Stimulated activated naive CD4-positive, alpha-beta T cell (primary cell): Measurements from ENCODE around the gene TMEM54.

Experiments
- DNase-seq, 6 experiments: peaks; one replicate each; lab custom pipeline; 2025; lab: John Stamatoyannopoulos, UW

Gene TMEM54

DNA sequence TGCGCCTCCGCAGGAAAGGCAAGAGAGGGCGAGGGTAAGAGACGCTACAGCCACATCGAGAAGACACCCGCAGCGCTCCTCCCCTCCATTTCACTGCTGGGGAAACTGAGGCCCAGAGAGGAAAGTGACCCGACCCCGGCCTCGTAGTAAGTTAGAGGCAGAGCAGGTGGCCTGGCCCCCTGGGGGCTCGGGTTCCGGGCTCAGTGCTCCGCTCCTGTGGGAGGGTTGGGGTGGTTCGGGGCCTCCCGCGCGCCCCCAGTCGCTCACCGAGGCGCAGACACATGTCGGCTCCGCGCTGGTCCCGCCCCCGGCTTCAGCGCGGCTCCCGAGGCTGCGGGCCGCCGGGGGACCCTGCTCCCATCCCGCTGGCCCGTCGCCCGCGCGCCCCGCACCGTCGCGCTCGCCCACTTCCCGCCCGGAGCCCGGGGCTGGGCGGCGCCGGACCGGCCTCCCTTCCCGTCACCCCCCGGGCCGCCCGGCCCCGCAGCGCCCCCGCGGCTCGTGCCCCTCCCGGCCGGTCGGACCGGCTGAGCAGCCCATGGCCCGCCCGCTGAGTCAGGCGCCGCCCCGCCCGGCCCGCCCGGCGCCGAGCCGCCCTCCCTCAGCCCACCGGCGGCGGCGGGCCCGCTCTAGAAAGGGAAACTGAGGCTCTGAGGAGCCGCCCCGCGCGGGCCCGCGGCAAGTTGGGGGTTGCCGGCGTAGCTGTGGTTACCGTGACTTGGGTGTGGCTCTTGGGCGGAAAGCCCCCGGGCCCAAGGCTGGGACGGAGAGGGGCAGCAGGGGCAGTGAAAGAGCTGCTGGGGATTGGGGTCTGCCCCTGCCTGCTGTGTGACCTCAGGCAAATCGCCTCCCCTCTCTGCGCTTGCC lies at the start of gene TMEM54:
TMEM54 (minus strand) TSS at position 434 of the 867 bp plus-strand sequence; CDS start at position 283, 151 bp downstream.
- DNase-seq, result peak in 1 of 6 experiments; percentile 6

DNA sequence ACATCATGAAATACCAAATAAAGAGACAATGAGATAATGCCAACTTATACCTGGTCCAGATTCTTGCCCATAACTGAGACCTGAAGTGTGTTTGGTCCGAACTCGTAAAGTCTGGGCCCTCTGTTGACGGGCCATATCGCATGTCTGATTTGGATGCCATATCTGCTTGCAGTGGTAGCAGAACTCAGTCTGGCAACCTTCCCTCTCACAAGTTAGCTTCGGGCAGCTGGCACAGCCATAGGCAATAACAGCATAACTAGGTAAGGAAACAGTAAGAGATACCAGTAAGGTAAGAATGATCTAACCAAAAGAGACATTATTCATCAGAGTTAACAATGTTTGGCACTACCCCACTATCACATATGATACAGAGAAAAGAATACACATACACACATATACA lies 48.3 kb upstream of the TMEM54 start:
- DNase-seq, result no peak

- no peak for DNase-seq
Observed at GRCh38 chr1:32948905-32949304, 47.7 kb upstream of the TMEM54 start.

DNA sequence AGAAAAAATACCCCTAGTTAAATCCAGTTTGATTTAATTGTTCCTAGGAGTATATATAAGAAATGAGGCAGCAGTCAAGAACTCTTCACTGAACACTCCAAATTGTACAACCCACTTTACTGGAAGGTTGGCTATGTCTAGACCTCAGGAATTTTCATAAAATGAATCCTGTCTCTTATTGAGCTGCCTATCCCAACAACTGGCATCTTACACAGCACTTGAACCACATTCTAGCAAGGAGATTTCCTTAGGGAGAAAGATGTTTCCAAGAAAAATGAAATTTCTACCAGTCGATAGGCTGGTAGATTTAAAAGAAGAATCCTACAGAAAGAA lies 47.2 kb upstream of the TMEM54 start:
- DNase-seq, result no peak

GRCh38 chr1:32947669-32948389 lies 46.6 kb upstream of the TMEM54 start:
- DNase-seq, result no peak

GRCh38 chr1:32946413-32946812 lies 45.2 kb upstream of the TMEM54 start:
- no peak for DNase-seq

DNA sequence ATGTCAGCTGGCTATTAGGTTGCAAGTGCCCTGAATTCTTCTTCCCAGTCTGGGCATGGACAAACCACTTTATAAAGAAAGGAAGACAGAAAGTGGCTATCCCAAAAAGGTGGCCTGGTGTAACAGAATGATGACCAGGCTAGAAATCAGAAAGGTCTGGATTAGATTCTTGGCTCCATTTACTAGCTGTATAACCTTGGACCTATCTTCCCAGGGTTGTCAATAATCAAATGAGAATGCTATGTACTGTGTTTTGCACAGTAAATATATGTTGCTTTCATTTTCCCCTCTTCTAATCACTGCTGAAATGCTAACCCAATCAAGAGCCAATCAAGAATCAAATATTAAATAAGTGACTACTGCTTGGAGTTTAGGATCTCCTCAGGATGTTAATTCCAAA lies 43.0 kb upstream of the TMEM54 start:
- no peak for DNase-seq

DNA sequence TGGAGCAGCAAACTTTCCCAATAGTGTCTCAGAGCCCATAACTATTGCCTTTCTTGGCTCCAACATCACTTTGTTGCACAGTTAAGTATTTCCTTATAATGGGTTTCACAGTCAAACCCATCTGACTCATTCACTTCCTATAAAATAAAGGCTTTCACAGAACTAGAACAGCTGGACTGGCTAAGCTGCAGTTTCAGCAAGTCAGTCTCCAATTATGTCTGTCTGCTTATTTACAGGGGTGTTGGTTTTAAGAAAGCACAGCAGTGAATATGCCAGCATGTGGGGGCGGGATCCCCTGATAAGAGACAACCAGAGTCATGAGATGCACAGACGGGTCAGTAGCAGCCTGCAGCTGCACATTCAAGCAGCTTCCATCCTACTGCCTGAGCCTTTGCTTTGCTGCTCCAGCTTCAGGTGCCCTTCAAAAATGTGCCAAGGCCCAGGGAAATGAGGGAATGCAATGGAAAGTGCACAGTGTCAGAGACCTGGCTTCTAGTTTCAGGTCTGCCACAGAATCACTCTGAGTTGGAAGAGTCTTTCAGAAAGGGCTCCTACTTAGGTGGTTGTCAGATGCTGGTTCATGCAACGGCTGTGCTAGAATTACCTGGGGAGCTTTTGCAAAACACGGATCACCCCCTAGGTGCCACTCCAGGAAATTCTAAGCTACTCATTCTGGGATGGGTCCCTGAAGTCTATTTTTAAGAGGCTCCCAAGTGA lies 38.6 kb upstream of the TMEM54 start:
- no peak for DNase-seq

GRCh38 chr1:32937061-32937460 lies 35.9 kb upstream of the TMEM54 start:
- no peak for DNase-seq

- no peak for DNase-seq
Observed at GRCh38 chr1:32934535-32934934, 33.3 kb upstream of the TMEM54 start.

- no peak for DNase-seq
Observed at GRCh38 chr1:32933742-32934322, 32.6 kb upstream of the TMEM54 start.

DNA sequence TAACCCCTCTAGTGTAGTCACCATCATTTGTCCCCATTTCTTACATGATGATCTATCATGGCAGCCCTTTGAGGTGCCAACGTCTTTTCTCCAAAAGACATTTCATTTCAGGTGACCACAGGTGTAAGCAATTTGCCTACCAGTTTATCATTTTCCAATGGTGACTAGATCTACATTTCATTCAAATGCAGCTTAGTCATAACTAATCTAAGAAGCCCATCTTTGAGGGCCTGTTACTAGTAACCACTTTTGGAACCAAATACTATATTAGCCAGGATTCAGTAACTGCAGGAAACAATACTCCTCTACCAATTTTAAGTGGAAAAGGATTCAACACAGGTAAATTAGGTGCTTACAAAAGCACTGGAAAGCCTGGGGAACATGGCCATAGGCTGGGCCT lies 30.6 kb upstream of the TMEM54 start:
- no peak for DNase-seq

- no peak for DNase-seq
Observed at GRCh38 chr1:32929366-32929765, 28.2 kb upstream of the TMEM54 start.

DNA sequence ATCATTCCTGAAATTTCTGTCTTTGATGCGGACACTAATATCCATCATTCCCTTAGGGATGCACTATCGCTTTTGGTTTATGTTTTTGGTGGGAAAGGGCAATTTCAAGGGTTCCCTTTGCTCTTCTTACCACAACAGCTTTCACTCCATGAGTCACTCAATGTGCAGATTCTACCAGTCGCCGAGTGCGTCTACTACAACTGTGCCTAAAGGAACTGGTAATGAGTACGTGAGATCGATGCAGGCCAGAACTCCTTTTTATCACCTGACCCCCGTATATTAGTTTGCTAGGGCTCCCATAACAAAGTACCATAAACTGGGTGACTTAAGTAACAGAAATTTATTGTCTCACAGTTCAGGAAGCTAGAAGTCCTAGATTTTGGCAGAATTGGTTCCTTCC lies 27.5 kb upstream of the TMEM54 start:
- no peak for DNase-seq

DNA sequence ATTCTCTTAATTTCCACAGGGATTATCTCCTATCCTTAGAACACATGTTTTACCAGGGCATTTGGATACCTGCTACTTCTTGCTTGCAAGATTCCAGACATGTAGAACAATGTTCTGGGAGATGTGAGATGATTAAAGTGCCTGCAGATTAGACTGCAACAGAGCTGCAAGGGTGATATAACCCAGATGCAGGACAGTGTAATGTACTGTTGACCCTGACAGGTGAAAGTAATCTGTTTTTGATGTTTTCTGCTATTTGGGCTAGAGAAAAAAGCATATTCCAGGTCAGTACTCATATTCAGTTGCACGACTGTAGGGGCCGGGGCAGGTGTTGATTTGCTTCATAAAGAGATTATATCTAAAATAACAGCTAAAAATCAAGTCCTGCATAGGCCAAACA lies 27.1 kb upstream of the TMEM54 start:
- DNase-seq, result no peak

- DNase-seq, result no peak
Observed at GRCh38 chr1:32927441-32927840, 26.3 kb upstream of the TMEM54 start.

GRCh38 chr1:32926562-32926961 lies 25.4 kb upstream of the TMEM54 start:
- DNase-seq, result no peak

GRCh38 chr1:32925403-32926162 lies 24.4 kb upstream of the TMEM54 start:
- peak in 3 of 6 experiments; percentile 4 to 32 (median 24) for DNase-seq

- peak in 1 of 6 experiments; percentile 0 for DNase-seq
Observed at GRCh38 chr1:32924881-32925344, 23.7 kb upstream of the TMEM54 start.

DNA sequence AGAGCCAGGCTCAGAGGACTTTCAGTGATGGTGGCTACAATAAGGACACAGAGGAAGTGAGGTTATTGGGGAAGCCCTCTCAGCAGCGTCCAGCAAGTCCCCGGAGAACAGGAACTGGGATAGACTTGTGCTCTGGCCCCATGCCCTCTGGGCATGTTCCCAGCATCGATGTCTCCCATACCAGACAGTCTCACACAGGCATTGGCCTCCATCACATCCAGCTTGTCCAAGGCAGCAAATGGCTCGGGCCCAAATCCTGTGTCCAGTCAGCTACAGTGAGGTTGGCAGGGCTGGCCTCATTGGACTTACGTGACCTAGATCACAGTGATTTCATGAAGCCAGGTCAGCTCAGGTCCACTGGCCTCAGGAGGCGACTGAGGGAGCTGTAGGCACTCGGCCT lies 19.6 kb upstream of the TMEM54 start:
- DNase-seq, result no peak
